ENCODE data around the gene CYB5R3.
"Not testable (repeated sequence)": the region's sequence is repeated elsewhere in the genome, so short reads cannot be mapped to it uniquely, and the experiment has no call there.

CYB5R3 gene

GRCh38 chr22:42596336-42596735 is 52.9 kb downstream of the CYB5R3 start:
- no peak for DNase-seq

GRCh38 chr22:42595434-42595833 is 53.8 kb downstream of the CYB5R3 start:
- DNase-seq = no peak

- DNase-seq = no peak
These were observed 57.2 kb downstream of the CYB5R3 start for GRCh38 chr22:42591987-42592386.

- no peak for DNase-seq
These were observed 61.5 kb downstream of the CYB5R3 start for GRCh38 chr22:42587588-42588175.

- no peak for DNase-seq
These were observed 62.8 kb downstream of the CYB5R3 start for GRCh38 chr22:42586381-42586780.

- DNase-seq = no peak
These were observed 64.1 kb downstream of the CYB5R3 start for GRCh38 chr22:42585096-42585495.

GRCh38 chr22:42584364-42584940 is 64.7 kb downstream of the CYB5R3 start:
- DNase-seq = no peak

- no peak for DNase-seq
These were observed 66.2 kb downstream of the CYB5R3 start for GRCh38 chr22:42582987-42583386.

- DNase-seq = no peak
These were observed 67.2 kb downstream of the CYB5R3 start for GRCh38 chr22:42581762-42582716.

- not testable (repeated sequence) for DNase-seq
These were observed 67.9 kb downstream of the CYB5R3 start for GRCh38 chr22:42581194-42581761.

GRCh38 chr22:42580040-42580439 is 69.2 kb downstream of the CYB5R3 start:
- DNase-seq = not testable (repeated sequence)

- DNase-seq = no peak
These were observed 71.5 kb downstream of the CYB5R3 start for GRCh38 chr22:42577623-42578240.

- not testable (repeated sequence) for DNase-seq
These were observed 72.1 kb downstream of the CYB5R3 start for GRCh38 chr22:42577141-42577540.

GRCh38 chr22:42575996-42576574 is 73.1 kb downstream of the CYB5R3 start:
- DNase-seq = not testable (repeated sequence)

GRCh38 chr22:42574468-42574867 is 74.7 kb downstream of the CYB5R3 start:
- DNase-seq = not testable (repeated sequence)

GRCh38 chr22:42574046-42574445 is 75.1 kb downstream of the CYB5R3 start:
- not testable (repeated sequence) for DNase-seq

GRCh38 chr22:42571068-42571467 is 78.1 kb downstream of the CYB5R3 start:
- not testable (repeated sequence) for DNase-seq

- not testable (repeated sequence) for DNase-seq
These were observed 78.6 kb downstream of the CYB5R3 start for GRCh38 chr22:42570580-42570979.

- DNase-seq = not testable (repeated sequence)
These were observed 81.2 kb downstream of the CYB5R3 start for GRCh38 chr22:42567950-42568349.

All from NCI-H187 treated with DMSO at 0.1 percent for 48 hours (cell line).